ENCODE results near the gene ZNFX1. TPM values are rescaled to one million over a fixed set of nuclear protein-coding genes. Genes with fewer than 3 reads are reported as not detected.

The ZNFX1 gene
- total and polyA plus RNA-seq, 9 of the 15 experiments (the other 6 are each of a cell fraction or from before 2014, with no cell fraction given) = 3.8 to 13.8 (median 10.3) TPM

DNA sequence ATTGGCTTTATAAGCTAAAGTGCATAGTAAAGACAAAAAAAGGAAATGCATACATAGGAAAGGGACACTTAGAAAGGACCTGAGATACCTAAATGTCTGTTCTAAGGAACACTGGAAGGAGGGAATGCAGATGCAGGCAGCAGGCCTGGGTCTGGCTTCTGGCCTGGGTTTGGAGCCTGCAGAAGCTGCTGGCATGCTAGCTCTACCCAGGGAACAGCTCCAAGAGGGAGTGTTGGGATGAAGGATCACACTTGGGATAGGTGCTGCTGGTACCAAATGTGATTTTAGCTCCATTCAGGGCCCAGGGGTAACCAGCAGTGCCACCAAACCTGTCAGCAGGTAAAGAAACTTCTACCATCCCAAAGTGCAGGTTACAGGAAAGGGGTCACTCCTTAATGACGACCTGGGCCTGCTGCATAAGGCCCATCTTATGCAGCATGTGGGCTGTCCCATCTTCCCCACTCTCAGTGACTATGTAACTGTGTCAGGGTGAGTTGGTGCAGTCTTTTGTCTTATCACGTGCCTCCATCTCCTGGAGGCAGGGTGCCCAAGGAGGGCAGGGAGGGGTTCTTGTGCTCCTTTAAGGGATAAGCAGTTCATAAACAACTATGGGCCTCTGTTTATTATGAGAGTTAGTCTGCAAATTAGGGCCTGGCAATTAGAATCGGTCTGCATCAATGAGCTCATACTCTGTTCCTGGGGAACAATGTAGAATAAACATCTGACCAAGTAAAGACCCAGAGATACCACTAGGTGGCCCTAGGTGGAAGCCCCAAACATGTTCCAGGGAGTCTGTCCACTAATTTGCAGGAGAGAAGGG, 31.7 kb downstream of the ZNFX1 start:
- Histone ChIP-seq H3K36me3 (ENCODE audit: control insufficient read depth, insufficient read depth, low read length) (peaks cover 89% of the 10 kb centered on the region), H3K27me3 (ENCODE audit: control insufficient read depth in 2 of 2, insufficient read depth in 2 of 2, low read length in 2 of 2) (no peaks in the 10 kb centered on the region), H3K9ac (ENCODE audit: insufficient read depth in 1 of 2, low read depth in 2 of 2, low read length in 2 of 2) (no peak overlapping the region), H2AFZ (ENCODE audit: low read depth, low read length) (no peak overlapping the region), H3K9me3 (replicated peaks; ENCODE audit: control insufficient read depth, insufficient read depth, low read depth, low read length) (no peaks in the 10 kb centered on the region), H4K20me1 (replicated peaks; ENCODE audit: control insufficient read depth, insufficient read depth, low read length) (peaks cover 19% of the 10 kb centered on the region), H3K4me2 (ENCODE audit: insufficient read depth, low read length) (no peak overlapping the region), H3K9me1 (ENCODE audit: control insufficient read depth, insufficient read depth, low read length) (no peaks in the 10 kb centered on the region), H3K4me3 (no peak overlapping the region), H3K4me1 (replicated peaks in 1 of 2; ENCODE audit: control insufficient read depth in 2 of 2, insufficient read depth in 2 of 2, low read length in 2 of 2) (no peaks in the 10 kb centered on the region), H3K27ac (ENCODE audit: extremely low read depth, low read depth, low read length) (no peak overlapping the region), H3K79me2 (ENCODE audit: control insufficient read depth, insufficient read depth, low read length) (no peaks in the 10 kb centered on the region)
- CTCF ChIA-PET (ENCODE audit: low intra/inter-chr PET ratio) = interaction anchor here (0.7 to 1.5 kb wide), 2 partner anchors 78 to 87 kb away, joined by 8 to 10 read pairs; no protein-coding TSS in a partner anchor
- in situ Hi-C loops (cut with MboI) = loop anchor here (5.0 kb wide), 1 partner anchor 76 kb away; no protein-coding TSS in a partner anchor
- intact Hi-C loops (cut with micrococcal nuclease) = loop anchor here (1.0 kb wide), 1 partner anchor 77 kb away; no protein-coding TSS in a partner anchor
- no TSS peak for BruUV-seq (replicated peaks)
- ATAC-seq (peak; percentile 96), DNase-seq (ENCODE audit: extremely low read depth in 1 of 4, low spot score in 3 of 4) (peak; percentile 50 to 67 (median 62)), FAIRE-seq (peak; percentile 94)
- WGBS (ENCODE audit: insufficient coverage, low coverage, missing lambda C conversion rate) = 35% methylated on average over 3 of the region's 3 CpGs
- POLR2A ChIA-PET = interaction anchor here (0.5 to 1.8 kb wide), 10 partner anchors 9 to 275 kb away, joined by 3 to 7 read pairs (median 4); partner anchors contain the start of genes CSE1L and ZNFX1
- TF ChIP-seq TSC22D4 (tag; IDR thresholded peaks at IDR 0.05) (no peak), KAT2B (IDR thresholded peaks at IDR 0.05; ENCODE audit: low read depth, low read length) (no peak), POLR2B (IDR thresholded peaks at IDR 0.05; ENCODE audit: low read depth, partially characterized antibody) (peak; percentile 31), ZZZ3 (IDR thresholded peaks at IDR 0.05) (no peak), GATAD2B (IDR thresholded peaks at IDR 0.05; ENCODE audit: borderline replicate concordance) (no peak), ZNF347 (CRISPR knock-in tag; IDR thresholded peaks at IDR 0.05; ENCODE audit: low read depth) (no peak), ZNF76 (CRISPR knock-in tag; IDR thresholded peaks at IDR 0.05; ENCODE audit: borderline replicate concordance) (no peak), NCOA1 (IDR thresholded peaks at IDR 0.05; ENCODE audit: low read depth) (no peak), PHF20 (IDR thresholded peaks at IDR 0.05; ENCODE audit: partially characterized antibody) (no peak), ZFP1 (CRISPR knock-in tag; IDR thresholded peaks at IDR 0.05) (no peak), RAD21 (CRISPR knock-in tag; conservative IDR thresholded peaks at IDR 0.05 in 1 of 2, IDR thresholded peaks at IDR 0.05 in 1 of 2) (peak; percentile 54 to 74)
- TF ChIP-seq, protein P1, sequence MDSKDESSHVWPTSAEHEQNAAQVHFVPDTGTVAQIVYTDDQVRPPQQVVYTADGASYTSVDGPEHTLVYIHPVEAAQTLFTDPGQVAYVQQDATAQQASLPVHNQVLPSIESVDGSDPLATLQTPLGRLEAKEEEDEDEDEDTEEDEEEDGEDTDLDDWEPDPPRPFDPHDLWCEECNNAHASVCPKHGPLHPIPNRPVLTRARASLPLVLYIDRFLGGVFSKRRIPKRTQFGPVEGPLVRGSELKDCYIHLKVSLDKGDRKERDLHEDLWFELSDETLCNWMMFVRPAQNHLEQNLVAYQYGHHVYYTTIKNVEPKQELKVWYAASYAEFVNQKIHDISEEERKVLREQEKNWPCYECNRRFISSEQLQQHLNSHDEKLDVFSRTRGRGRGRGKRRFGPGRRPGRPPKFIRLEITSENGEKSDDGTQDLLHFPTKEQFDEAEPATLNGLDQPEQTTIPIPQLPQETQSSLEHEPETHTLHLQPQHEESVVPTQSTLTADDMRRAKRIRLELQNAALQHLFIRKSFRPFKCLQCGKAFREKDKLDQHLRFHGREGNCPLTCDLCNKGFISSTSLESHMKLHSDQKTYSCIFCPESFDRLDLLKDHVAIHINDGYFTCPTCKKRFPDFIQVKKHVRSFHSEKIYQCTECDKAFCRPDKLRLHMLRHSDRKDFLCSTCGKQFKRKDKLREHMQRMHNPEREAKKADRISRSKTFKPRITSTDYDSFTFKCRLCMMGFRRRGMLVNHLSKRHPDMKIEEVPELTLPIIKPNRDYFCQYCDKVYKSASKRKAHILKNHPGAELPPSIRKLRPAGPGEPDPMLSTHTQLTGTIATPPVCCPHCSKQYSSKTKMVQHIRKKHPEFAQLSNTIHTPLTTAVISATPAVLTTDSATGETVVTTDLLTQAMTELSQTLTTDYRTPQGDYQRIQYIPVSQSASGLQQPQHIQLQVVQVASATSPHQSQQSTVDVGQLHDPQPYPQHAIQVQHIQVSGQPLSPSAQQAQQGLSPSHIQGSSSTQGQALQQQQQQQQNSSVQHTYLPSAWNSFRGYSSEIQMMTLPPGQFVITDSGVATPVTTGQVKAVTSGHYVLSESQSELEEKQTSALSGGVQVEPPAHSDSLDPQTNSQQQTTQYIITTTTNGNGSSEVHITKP (IDR thresholded peaks at IDR 0.05; ENCODE audit: partially characterized antibody) = peak; percentile 62
- TF ChIP-seq, protein P2, sequence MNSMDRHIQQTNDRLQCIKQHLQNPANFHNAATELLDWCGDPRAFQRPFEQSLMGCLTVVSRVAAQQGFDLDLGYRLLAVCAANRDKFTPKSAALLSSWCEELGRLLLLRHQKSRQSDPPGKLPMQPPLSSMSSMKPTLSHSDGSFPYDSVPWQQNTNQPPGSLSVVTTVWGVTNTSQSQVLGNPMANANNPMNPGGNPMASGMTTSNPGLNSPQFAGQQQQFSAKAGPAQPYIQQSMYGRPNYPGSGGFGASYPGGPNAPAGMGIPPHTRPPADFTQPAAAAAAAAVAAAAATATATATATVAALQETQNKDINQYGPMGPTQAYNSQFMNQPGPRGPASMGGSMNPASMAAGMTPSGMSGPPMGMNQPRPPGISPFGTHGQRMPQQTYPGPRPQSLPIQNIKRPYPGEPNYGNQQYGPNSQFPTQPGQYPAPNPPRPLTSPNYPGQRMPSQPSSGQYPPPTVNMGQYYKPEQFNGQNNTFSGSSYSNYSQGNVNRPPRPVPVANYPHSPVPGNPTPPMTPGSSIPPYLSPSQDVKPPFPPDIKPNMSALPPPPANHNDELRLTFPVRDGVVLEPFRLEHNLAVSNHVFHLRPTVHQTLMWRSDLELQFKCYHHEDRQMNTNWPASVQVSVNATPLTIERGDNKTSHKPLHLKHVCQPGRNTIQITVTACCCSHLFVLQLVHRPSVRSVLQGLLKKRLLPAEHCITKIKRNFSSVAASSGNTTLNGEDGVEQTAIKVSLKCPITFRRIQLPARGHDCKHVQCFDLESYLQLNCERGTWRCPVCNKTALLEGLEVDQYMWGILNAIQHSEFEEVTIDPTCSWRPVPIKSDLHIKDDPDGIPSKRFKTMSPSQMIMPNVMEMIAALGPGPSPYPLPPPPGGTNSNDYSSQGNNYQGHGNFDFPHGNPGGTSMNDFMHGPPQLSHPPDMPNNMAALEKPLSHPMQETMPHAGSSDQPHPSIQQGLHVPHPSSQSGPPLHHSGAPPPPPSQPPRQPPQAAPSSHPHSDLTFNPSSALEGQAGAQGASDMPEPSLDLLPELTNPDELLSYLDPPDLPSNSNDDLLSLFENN (IDR thresholded peaks at IDR 0.05; ENCODE audit: low read depth in 2 of 2, low read length in 2 of 2) = no peak
